A549 (cell line): ENCODE data around the gene CDH6. TPM values are rescaled to one million over a fixed set of nuclear protein-coding genes. Genes with fewer than 3 reads are reported as not detected.

Experiments used
- ATAC-seq, 2 experiments: fragments of 200-7000 bp in 1 of 2; fragments of >200 bp in 1 of 2; cut with Nextera tagmentation in 1 of 2; cut with Tn5 transposase in 1 of 2; 3 replicates each; pipeline versions ENCODE4 v1.8.0 to v1.9.1; 2018 to 2020; ENCODE audit warnings: mild to moderate bottlenecking in 1 of 2, moderate library complexity in 1 of 2
- CTCF ChIA-PET: fragments of 300-600 bp; sonication (Branson Sonifier 250); formaldehyde crosslinking; extraction: SDS; loops from one replicate; lab custom pipeline; 2021; ENCODE audit warnings: antibody characterized with exemption, inconsistent platforms; lab: Yijun Ruan, JAX
- POLR2A ChIA-PET: fragments of 350-600 bp; formaldehyde crosslinking; extraction: SDS; loops from one replicate; lab custom pipeline; 2021; ENCODE audit warnings: antibody characterized with exemption, inconsistent platforms; lab: Yijun Ruan, JAX
- DNase-seq, 2 experiments: peaks; one replicate each; pipeline versions ENCODE4 v3.0.0 to v3.0.0-alpha.2; 2011 to 2016; ENCODE audit warnings: low read depth in 1 of 2, low spot score in 1 of 2
- FAIRE-seq: peaks from 2 replicates; lab custom pipeline; 2011; peaks lifted over from hg19 to GRCh38; lab: Jason Lieb, UNC
- H3K27ac ChIP-seq, 2 experiments: fragments of >200 bp; sonication (Bioruptor Twin); formaldehyde crosslinking; 3 replicates each; pipeline ENCODE4 v1.5.1; 2016 to 2017
- H3K4me1 ChIP-seq: fragments of >200 bp; sonication (Bioruptor Twin); formaldehyde crosslinking; 3 replicates; pipeline ENCODE4 v1.6.1; 2016
- H3K4me2 ChIP-seq: fragments of >200 bp; sonication (Bioruptor Twin); formaldehyde crosslinking; 3 replicates; pipeline ENCODE4 v1.6.1; 2016
- H3K4me3 ChIP-seq: fragments of >200 bp; sonication (Bioruptor Twin); formaldehyde crosslinking; 3 replicates; pipeline ENCODE4 v1.5.1; 2016
- H3K9me3 ChIP-seq: fragments of >200 bp; sonication (Bioruptor Twin); formaldehyde crosslinking; 3 replicates; pipeline ENCODE4 v1.6.1; 2016
- BHLHE40 ChIP-seq: IDR thresholded peaks from 2 replicates; pipeline ENCODE4 v1.6.1; 2012; ENCODE audit warnings: low read depth, low read length, inconsistent platforms
- CBX8 ChIP-seq: fragments of 200-600 bp; sonication (generic); IDR thresholded peaks from 2 replicates; pipeline ENCODE4 v1.6.1; 2016
- CEBPB ChIP-seq, 2 experiments: fragments of >200 bp in 1 of 2; sonication (Bioruptor Twin) in 1 of 2; formaldehyde crosslinking in 1 of 2; IDR thresholded peaks; 2 replicates each; pipeline ENCODE4 v1.6.1; 2012 to 2016
- CHD4 ChIP-seq: fragments of 200-600 bp; sonication (generic); IDR thresholded peaks from 2 replicates; pipeline ENCODE4 v1.6.1; 2016; ENCODE audit warnings: antibody characterized with exemption, mild to moderate bottlenecking, borderline replicate concordance
- EHF ChIP-seq: fragments of 250-450 bp; sonication (Bioruptor Pico); IDR thresholded peaks from 2 replicates; pipeline ENCODE4 v1.5.0; 2020; ENCODE audit warnings: mild to moderate bottlenecking
- FOSL2 ChIP-seq, 2 experiments: fragments of 450-650 bp in 1 of 2; fragments of >200 bp in 1 of 2; sonication (Bioruptor Twin) in 1 of 2; formaldehyde crosslinking; IDR thresholded peaks; 2 replicates each; pipeline versions ENCODE4 v1.5.0 to v1.6.1; 2016 to 2020; ENCODE audit warnings: mild to moderate bottlenecking in 1 of 2, moderate library complexity in 1 of 2
- FOXS1 ChIP-seq: fragments of 250-450 bp; sonication (Bioruptor Pico); IDR thresholded peaks from 2 replicates; pipeline ENCODE4 v1.5.0; 2020; ENCODE audit warnings: mild to moderate bottlenecking, moderate library complexity
- GATA3 ChIP-seq: IDR thresholded peaks from 2 replicates; pipeline ENCODE4 v1.6.1; 2012; ENCODE audit warnings: borderline replicate concordance
- HOXB5 ChIP-seq: fragments of 250-450 bp; sonication (Bioruptor Pico); IDR thresholded peaks from 2 replicates; pipeline ENCODE4 v1.5.0; 2020; ENCODE audit warnings: mild to moderate bottlenecking, moderate library complexity
- JUN ChIP-seq, 2 experiments: fragments of >200 bp; sonication (Bioruptor Twin); formaldehyde crosslinking; IDR thresholded peaks; 2 replicates in 1 of 2; 3 replicates in 1 of 2; pipeline ENCODE4 v1.6.1; 2016 to 2017
- JUNB ChIP-seq: fragments of >200 bp; sonication (Bioruptor Twin); formaldehyde crosslinking; IDR thresholded peaks from 2 replicates; pipeline ENCODE4 v1.6.1; 2016
- MAZ ChIP-seq: fragments of 150-350 bp; IDR thresholded peaks from 2 replicates; pipeline ENCODE4 v1.6.1; 2014; ENCODE audit warnings: antibody characterized with exemption, low read depth, low read length, borderline replicate concordance
- NFE2L2 ChIP-seq: fragments of 150-350 bp; conservative IDR thresholded peaks from 2 replicates; pipeline ENCODE4 v1.6.1; 2014; ENCODE audit warnings: low read length
- POLR2AphosphoS2 ChIP-seq: conservative IDR thresholded peaks from 2 replicates; pipeline ENCODE4 v1.6.1; 2012; ENCODE audit warnings: low read length, improper control_type of control experiment, inconsistent platforms
- RAD21 ChIP-seq, 2 experiments: fragments of >200 bp in 1 of 2; sonication (Bioruptor Twin) in 1 of 2; formaldehyde crosslinking in 1 of 2; IDR thresholded peaks in 1 of 2; conservative IDR thresholded peaks in 1 of 2; 2 replicates in 1 of 2; 3 replicates in 1 of 2; pipeline ENCODE4 v1.6.1; 2012 to 2018; ENCODE audit warnings: inconsistent platforms in 1 of 2
- RARB ChIP-seq: fragments of 250-450 bp; sonication (Bioruptor Pico); IDR thresholded peaks from 2 replicates; pipeline ENCODE4 v1.8.0; 2021; ENCODE audit warnings: mild to moderate bottlenecking, moderate library complexity
- RCOR1 ChIP-seq: fragments of 150-350 bp; IDR thresholded peaks from 2 replicates; pipeline ENCODE4 v1.6.1; 2014; ENCODE audit warnings: antibody characterized with exemption, low read length, low read depth
- RFX5 ChIP-seq: fragments of 450-650 bp; IDR thresholded peaks from 2 replicates; pipeline ENCODE4 v1.7.1; 2014; ENCODE audit warnings: antibody characterized with exemption, mild to moderate bottlenecking, moderate library complexity
- SREBF2 ChIP-seq: fragments of 450-650 bp; IDR thresholded peaks from 2 replicates; pipeline ENCODE4 v1.6.1; 2014; ENCODE audit warnings: mild to moderate bottlenecking, moderate library complexity
- TP53 ChIP-seq: fragments of 250-450 bp; sonication (Bioruptor Pico); IDR thresholded peaks from 2 replicates; pipeline ENCODE4 v1.5.0; 2021; ENCODE audit warnings: mild to moderate bottlenecking, moderate library complexity
- ZFP36 ChIP-seq: fragments of 450-650 bp; IDR thresholded peaks from 2 replicates; pipeline ENCODE4 v1.6.1; 2014; ENCODE audit warnings: borderline replicate concordance; ENCODE audit not compliant: partially characterized antibody
- ZNF302 ChIP-seq: fragments of 250-450 bp; sonication (Bioruptor Pico); IDR thresholded peaks from 2 replicates; pipeline ENCODE4 v1.9.0; 2021; ENCODE audit warnings: inconsistent platforms, mild to moderate bottlenecking, moderate library complexity
- ZSCAN20 ChIP-seq: fragments of 250-450 bp; sonication (Bioruptor Pico); IDR thresholded peaks from 2 replicates; pipeline ENCODE4 v1.8.0; 2022; ENCODE audit warnings: mild to moderate bottlenecking, moderate library complexity
- WGBS: methylation state at CpG from one replicate; pipeline ENCODE4 v1.1.6; 2017; ENCODE audit errors: missing lambda C conversion rate; 5-methylcytosine and 5-hydroxymethylcytosine counted together
- polyA plus RNA-seq, 4 experiments: library from polyadenylated mRNA; depleted of rRNA in 3 of 4; stranded (reverse); fragments of >200 nt; fragmentation: RNase III in 1 of 4; extraction: RNeasy Plus Mini Kit Qiagen cat#74134 plus additional on column Dnase treatment in 1 of 4; gene quantifications; 2 replicates in 3 of 4; 3 replicates in 1 of 4; pipeline ENCODE4 v1.2.3, GENCODE V29; 2011 to 2017
- TF ChIP-seq, protein P1 (sequence below): IDR thresholded peaks from 2 replicates; pipeline ENCODE4 v1.6.1; 2012
- TF ChIP-seq, protein P2 (sequence below): fragments of 200-600 bp; sonication (generic); IDR thresholded peaks from 2 replicates; pipeline ENCODE4 v1.6.1; 2016; ENCODE audit warnings: antibody characterized with exemption, mild to moderate bottlenecking, moderate library complexity
- TF ChIP-seq, protein P3 (sequence below): fragments of 450-650 bp; IDR thresholded peaks from 2 replicates; pipeline ENCODE4 v1.6.1; 2014; ENCODE audit warnings: antibody characterized with exemption
- TF ChIP-seq, protein P4 (sequence below): fragments of 150-350 bp; IDR thresholded peaks from 2 replicates; pipeline ENCODE4 v1.6.1; 2014; ENCODE audit warnings: low read depth, mild to moderate bottlenecking, low read length

Gene CDH6
- polyA plus RNA-seq, 2 of the 4 experiments (the other 2 are of a cell fraction) = 0.25 to 0.61 TPM

DNA sequence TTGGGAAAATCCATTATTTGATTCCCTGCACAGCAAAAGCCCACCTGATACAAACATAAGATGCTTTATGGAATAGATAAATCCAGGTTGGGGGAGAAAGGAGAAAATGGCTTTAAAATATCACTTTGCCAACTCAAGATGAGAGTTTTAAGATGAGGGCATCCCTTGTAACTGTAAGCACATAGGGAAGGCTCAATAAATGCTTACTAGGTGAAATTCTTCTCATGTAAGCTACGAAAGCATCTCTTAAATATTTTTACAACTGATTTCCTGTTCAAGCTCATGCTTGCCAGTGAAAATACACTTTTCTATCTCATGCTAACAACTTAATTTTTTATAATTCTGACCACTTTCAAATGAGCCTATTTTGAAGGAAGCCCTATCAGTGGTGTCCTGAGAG is 11.5 kb downstream of the CDH6 start:
- POLR2A ChIA-PET = no interaction called here
- H3K4me3 ChIP-seq = no peak overlapping the region
- DNase-seq = no peak
- no peak overlapping the region for H3K4me2 ChIP-seq
- no peak for FAIRE-seq
- WGBS = 25% methylated on average over 1 of the region's 1 CpG
- H3K9me3 ChIP-seq = no peaks in the 10 kb centered on the region
- no peak for ATAC-seq
- no peaks in the 10 kb centered on the region for H3K4me1 ChIP-seq
- TF ChIP-seq HOXB5 (CRISPR knock-in tag) (no peak), ZNF302 (no peak), CEBPB (IDR thresholded peaks at IDR 0.05) (no peak), RFX5 (no peak), RCOR1 (no peak), JUN (IDR thresholded peaks at IDR 0.05) (no peak), ZSCAN20 (CRISPR knock-in tag) (no peak), MAZ (no peak), TP53 (CRISPR knock-in tag) (no peak), EHF (CRISPR knock-in tag) (no peak), ZFP36 (no peak), JUNB (no peak), NFE2L2 (no peak), POLR2AphosphoS2 (no peak), CBX8 (no peak), FOXS1 (CRISPR knock-in tag) (no peak)
- TF ChIP-seq, protein P1, sequence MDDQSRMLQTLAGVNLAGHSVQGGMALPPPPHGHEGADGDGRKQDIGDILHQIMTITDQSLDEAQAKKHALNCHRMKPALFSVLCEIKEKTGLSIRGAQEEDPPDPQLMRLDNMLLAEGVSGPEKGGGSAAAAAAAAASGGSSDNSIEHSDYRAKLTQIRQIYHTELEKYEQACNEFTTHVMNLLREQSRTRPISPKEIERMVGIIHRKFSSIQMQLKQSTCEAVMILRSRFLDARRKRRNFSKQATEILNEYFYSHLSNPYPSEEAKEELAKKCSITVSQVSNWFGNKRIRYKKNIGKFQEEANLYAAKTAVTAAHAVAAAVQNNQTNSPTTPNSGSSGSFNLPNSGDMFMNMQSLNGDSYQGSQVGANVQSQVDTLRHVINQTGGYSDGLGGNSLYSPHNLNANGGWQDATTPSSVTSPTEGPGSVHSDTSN = no peak
- TF ChIP-seq, protein P2, sequence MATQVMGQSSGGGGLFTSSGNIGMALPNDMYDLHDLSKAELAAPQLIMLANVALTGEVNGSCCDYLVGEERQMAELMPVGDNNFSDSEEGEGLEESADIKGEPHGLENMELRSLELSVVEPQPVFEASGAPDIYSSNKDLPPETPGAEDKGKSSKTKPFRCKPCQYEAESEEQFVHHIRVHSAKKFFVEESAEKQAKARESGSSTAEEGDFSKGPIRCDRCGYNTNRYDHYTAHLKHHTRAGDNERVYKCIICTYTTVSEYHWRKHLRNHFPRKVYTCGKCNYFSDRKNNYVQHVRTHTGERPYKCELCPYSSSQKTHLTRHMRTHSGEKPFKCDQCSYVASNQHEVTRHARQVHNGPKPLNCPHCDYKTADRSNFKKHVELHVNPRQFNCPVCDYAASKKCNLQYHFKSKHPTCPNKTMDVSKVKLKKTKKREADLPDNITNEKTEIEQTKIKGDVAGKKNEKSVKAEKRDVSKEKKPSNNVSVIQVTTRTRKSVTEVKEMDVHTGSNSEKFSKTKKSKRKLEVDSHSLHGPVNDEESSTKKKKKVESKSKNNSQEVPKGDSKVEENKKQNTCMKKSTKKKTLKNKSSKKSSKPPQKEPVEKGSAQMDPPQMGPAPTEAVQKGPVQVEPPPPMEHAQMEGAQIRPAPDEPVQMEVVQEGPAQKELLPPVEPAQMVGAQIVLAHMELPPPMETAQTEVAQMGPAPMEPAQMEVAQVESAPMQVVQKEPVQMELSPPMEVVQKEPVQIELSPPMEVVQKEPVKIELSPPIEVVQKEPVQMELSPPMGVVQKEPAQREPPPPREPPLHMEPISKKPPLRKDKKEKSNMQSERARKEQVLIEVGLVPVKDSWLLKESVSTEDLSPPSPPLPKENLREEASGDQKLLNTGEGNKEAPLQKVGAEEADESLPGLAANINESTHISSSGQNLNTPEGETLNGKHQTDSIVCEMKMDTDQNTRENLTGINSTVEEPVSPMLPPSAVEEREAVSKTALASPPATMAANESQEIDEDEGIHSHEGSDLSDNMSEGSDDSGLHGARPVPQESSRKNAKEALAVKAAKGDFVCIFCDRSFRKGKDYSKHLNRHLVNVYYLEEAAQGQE = no peak
- TF ChIP-seq, protein P3, sequence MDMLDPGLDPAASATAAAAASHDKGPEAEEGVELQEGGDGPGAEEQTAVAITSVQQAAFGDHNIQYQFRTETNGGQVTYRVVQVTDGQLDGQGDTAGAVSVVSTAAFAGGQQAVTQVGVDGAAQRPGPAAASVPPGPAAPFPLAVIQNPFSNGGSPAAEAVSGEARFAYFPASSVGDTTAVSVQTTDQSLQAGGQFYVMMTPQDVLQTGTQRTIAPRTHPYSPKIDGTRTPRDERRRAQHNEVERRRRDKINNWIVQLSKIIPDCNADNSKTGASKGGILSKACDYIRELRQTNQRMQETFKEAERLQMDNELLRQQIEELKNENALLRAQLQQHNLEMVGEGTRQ = no peak
- TF ChIP-seq, protein P4, sequence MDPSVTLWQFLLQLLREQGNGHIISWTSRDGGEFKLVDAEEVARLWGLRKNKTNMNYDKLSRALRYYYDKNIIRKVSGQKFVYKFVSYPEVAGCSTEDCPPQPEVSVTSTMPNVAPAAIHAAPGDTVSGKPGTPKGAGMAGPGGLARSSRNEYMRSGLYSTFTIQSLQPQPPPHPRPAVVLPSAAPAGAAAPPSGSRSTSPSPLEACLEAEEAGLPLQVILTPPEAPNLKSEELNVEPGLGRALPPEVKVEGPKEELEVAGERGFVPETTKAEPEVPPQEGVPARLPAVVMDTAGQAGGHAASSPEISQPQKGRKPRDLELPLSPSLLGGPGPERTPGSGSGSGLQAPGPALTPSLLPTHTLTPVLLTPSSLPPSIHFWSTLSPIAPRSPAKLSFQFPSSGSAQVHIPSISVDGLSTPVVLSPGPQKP = no peak
- CTCF ChIA-PET = no interaction called here
- H3K27ac ChIP-seq = no peak overlapping the region

DNA sequence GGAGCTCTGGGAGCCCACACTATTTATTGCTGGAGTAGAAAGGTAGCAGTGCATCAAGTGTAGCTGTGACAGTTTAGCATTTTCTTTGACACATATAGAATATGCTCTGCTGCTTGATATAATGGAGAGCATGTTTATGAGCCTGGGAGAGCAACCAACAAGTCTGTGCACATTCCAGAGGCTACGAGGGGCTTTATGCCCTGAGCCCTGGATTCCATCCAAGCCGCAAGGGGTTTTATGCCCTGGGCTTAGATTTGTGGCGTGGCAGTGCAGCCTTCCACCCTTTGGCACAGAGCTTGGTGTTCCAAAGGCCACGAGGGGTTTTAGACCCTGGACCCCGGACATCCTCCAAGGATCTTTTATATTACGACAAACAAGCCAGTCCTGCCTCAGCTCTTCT is 14.6 kb downstream of the CDH6 start:
- no peak for TF ChIP-seq RAD21 (conservative IDR thresholded peaks at IDR 0.05 in 1 of 2, IDR thresholded peaks at IDR 0.05 in 1 of 2)
- TF ChIP-seq GATA3 = no peak
- TF ChIP-seq FOSL2 (IDR thresholded peaks at IDR 0.05) = no peak
- no peak for TF ChIP-seq FOSL2 (CRISPR knock-in tag; IDR thresholded peaks at IDR 0.05)
- no peak for TF ChIP-seq HOXB5 (CRISPR knock-in tag)
- TF ChIP-seq SREBF2 = no peak
- TF ChIP-seq RARB = no peak
- no peak for TF ChIP-seq BHLHE40
- TF ChIP-seq CBX8 = no peak
- TF ChIP-seq JUNB = no peak
- no peak for TF ChIP-seq CHD4
- WGBS = 56% methylated on average over 6 of the region's 6 CpGs
- ATAC-seq (no peak), FAIRE-seq (no peak), DNase-seq (no peak)
- ChIA-PET CTCF (interaction anchor here (0.6 to 1.9 kb wide), 2 partner anchors 13 to 24 kb away, joined by 3 to 6 read pairs; no protein-coding TSS in a partner anchor), POLR2A (no interaction called here)
- H3K4me1 ChIP-seq = no peaks in the 10 kb centered on the region
- H3K4me2 ChIP-seq = no peak overlapping the region
- no peaks in the 10 kb centered on the region for H3K9me3 ChIP-seq
- H3K27ac ChIP-seq = no peak overlapping the region
- H3K4me3 ChIP-seq = no peak overlapping the region
